ENCODE measurements around the gene FOXN1.
"Not testable (repeated sequence)": the region's sequence is repeated elsewhere in the genome, so short reads cannot be mapped to it uniquely, and the experiment has no call there.

FOXN1 gene

GRCh38 chr17:28549236-28550132, 43.3 kb downstream of the FOXN1 start:
- DNase-seq: no peak

GRCh38 chr17:28550858-28551257, 44.7 kb downstream of the FOXN1 start:
- DNase-seq: no peak

- DNase-seq: no peak
These were observed 45.5 kb downstream of the FOXN1 start for GRCh38 chr17:28551421-28552175.

- peak; percentile 80 for DNase-seq
These were observed 46.2 kb downstream of the FOXN1 start, which contains the start of gene UNC119 for GRCh38 chr17:28552176-28552999. Gene UNC119 (minus strand): TSS chr17:28552624. CDS start chr17:28552557, 67 bp downstream.

GRCh38 chr17:28553000-28553505, 46.9 kb downstream of the FOXN1 start:
- DNase-seq: no peak

GRCh38 chr17:28554565-28554964, 48.4 kb downstream of the FOXN1 start:
- no peak for DNase-seq

GRCh38 chr17:28555022-28555421, 48.9 kb downstream of the FOXN1 start:
- no peak for DNase-seq

- DNase-seq: no peak
These were observed 57.3 kb downstream of the FOXN1 start for GRCh38 chr17:28563475-28563874.

- DNase-seq: no peak
These were observed 61.5 kb downstream of the FOXN1 start for GRCh38 chr17:28567604-28568003.

- no peak for DNase-seq
These were observed 63.3 kb downstream of the FOXN1 start for GRCh38 chr17:28569446-28569845.

- DNase-seq: no peak
These were observed 64.7 kb downstream of the FOXN1 start for GRCh38 chr17:28570716-28571360.

GRCh38 chr17:28571361-28572122, 65.4 kb downstream of the FOXN1 start, which contains the start of gene PIGS:
Gene PIGS (minus strand): TSS chr17:28571524. CDS start chr17:28571496, 28 bp downstream.
- DNase-seq: peak; percentile 96

GRCh38 chr17:28572259-28573039, 66.3 kb downstream of the FOXN1 start:
- no peak for DNase-seq

GRCh38 chr17:28573040-28573380, 66.9 kb downstream of the FOXN1 start:
- no peak for DNase-seq

GRCh38 chr17:28573521-28573920, 67.4 kb downstream of the FOXN1 start:
- no peak for DNase-seq

- DNase-seq: no peak
These were observed 67.9 kb downstream of the FOXN1 start for GRCh38 chr17:28573966-28574480.

- peak; percentile 14 for DNase-seq
These were observed 68.4 kb downstream of the FOXN1 start for GRCh38 chr17:28574526-28574925.

GRCh38 chr17:28575126-28575795, 69.1 kb downstream of the FOXN1 start:
- DNase-seq: no peak

- not testable (repeated sequence) for DNase-seq
These were observed 69.9 kb downstream of the FOXN1 start for GRCh38 chr17:28576016-28576415.

All from NCI-H1436 (cell line).